Right renal pelvis (tissue), 4 donors: Measurements from ENCODE around the gene SLC25A17. TPM values are rescaled to one million over a fixed set of nuclear protein-coding genes. Genes with fewer than 3 reads are reported as not detected.
"Not testable (repeated sequence)": the region's sequence is repeated elsewhere in the genome, so short reads cannot be mapped to it uniquely, and the experiment has no call there.

Experiments used
- DNase-seq, 4 donors: peaks; one replicate each; pipeline ENCODE4 v3.0.0-alpha.2; 2013; ENCODE audit warnings: low read depth in 4 of 4, low spot score in 3 of 4, missing footprints in 1 of 4
- polyA plus RNA-seq, 4 donors: library from polyadenylated mRNA; unstranded; fragments of 120-200 nt; gene quantifications; one replicate each; pipeline ENCODE4 v1.2.1, GENCODE V29; 2013; ENCODE audit not compliant: insufficient read length in 4 of 4

The SLC25A17 gene
- polyA plus RNA-seq, 4 donors: 39.3 to 45.9 (median 41.3) TPM

DNA sequence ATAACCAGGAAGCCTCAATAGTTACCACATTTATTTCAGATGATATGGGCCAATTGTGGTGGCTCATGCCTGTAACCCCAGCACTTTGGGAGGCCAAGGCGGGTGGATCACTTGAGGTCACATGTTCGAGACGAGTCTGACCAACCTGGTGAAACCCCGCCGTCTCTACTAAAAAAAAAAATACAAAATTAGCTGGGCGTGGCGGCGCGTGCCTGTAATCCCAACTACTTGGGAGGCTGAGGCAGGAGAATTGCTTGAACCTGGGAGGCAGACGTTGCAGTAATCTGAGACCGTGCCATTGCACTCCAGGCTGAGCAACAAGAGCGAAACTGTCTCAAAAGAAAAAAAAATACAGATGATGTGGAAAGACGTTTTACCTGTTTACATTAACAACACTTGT, 60.3 kb downstream of the SLC25A17 start:
- not testable (repeated sequence) for DNase-seq

DNA sequence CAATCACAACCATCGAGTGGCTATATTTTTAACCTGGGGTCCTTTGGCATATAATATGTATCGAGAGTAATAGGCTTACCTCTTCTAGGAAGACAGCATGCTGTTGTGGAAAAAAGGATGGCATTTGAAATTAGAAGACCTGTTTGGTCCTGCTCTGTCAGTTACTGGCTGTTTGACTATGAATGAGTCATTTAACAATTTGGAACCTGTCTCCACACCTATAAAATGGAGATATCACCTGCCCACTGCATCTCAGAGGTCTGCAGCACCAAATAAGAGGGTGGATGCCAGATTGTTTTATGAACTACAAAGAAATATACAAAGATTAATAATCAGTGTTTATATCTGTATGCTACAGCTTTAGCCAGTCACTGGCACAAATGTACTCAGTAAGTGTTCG, 60.8 kb downstream of the SLC25A17 start:
- DNase-seq: no peak

DNA sequence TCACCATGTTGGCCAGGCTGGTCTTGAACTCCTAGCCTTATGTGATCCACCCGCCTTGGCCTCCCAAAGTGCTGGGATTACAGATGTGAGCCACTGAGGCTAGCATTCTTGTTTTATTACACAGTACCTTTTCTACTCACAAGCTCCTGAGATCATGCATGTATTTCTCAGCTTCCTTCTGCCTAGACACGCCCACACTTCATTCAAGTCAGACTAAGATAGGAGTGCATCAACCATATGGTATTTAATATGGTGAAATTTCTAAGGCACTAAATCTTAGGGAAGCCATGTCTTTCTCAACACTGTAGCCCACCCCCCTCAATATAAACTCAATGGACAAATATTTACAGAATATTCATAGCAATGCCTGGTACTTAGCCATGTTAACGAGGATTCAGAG, 62.1 kb downstream of the SLC25A17 start:
- DNase-seq: no peak

DNA sequence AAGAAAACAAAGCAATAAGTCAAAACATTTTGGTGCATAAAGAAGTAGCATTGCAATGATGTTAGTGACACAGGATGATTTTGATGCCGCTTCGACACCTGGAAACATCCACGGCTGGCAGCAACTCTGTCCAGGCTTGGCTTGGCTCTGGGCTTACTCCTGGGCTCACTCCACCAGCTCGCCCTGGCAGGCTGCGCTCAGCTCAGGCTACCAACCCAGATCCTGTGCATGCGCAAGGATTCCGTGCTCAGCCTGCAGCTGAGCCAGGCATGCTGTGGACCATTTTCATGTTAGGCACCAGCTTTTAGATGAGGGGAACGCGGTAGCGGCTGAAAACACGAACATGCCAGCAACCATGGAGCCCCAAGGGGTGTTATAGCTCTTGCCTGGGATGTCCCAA, 66.0 kb downstream of the SLC25A17 start:
- DNase-seq: no peak

DNA sequence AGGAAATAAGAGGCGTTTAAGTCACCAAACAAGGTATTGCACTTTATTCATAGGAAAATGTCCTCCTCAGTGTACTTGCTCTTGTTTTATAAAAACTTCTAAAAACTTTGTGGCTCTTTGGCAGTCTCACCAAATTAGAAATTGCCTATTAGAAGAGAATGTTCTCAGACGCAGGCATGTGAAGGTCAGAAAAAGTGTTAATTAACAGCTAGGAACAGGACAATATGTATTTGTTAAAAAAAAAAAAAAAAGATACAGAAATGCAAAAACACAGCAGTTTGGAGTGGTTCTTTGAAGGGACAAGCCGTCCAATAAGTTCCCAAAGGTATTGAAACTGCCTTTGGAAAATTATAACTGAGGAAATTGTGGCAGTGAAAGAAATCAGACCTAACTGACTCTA, 67.9 kb downstream of the SLC25A17 start:
- no peak for DNase-seq

DNA sequence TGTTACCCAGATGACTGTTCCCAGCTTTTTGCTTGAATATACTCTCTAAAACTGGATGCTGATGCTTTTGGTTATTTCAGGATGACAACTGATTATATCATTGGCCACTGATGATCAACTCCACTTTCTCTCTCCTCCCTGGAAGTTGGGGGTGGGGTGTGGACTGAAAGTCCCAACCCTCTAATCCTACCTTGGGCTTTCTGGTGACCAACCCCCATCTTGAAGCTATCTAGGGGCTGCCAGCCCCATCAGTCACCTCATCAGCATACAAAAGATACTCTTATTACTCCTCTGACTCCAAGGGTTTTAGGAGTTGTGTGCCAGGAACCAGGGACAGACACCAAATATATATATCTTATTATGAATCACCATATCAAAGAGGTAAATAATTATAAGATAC, 69.3 kb downstream of the SLC25A17 start:
- no peak for DNase-seq

DNA sequence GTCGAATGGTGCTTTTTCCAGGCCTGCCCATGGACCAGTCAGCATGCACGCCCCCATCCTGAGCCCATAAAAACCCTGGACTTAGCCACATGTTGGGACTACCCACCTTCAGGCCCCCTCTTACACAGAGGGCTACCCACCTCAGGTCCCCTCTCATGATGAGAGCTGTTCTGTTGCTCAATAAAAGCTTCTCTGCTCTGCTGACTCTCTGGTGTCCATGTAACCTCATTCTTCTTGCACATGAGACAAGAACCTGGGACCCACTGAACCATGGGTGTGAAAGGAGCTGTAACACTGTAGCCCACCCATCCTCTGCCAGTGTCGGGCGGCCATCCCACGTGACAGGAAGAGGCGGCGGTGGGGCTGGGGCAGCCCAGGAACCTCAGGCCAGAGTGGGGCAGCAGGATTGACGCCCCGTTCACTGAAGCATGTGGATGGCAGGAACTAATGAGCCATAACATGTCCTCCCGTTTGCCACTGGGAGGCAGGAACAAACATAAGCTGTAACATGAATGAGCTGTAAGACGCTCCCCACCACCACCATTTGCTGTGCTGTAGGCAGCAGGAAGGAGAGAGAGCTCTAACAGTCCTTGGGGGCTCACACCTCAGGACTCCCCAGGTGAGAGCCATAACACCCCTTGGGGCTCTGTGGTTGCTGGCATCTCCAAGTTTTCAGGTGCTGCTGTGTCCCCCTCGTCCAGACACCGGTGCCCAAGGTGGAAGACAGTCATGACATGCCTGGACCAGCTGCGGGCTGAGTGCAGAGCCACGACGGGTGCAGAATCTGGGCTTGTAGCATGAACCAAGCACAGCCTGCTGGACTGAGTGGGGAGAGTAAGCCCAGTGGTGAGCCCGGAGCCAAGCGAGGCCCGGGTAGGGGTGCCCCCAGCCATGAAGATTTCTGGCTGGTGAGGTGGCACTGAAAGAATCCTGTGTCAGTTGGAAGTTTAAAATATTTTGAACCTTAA, 70.5 kb downstream of the SLC25A17 start:
- no peak for DNase-seq

DNA sequence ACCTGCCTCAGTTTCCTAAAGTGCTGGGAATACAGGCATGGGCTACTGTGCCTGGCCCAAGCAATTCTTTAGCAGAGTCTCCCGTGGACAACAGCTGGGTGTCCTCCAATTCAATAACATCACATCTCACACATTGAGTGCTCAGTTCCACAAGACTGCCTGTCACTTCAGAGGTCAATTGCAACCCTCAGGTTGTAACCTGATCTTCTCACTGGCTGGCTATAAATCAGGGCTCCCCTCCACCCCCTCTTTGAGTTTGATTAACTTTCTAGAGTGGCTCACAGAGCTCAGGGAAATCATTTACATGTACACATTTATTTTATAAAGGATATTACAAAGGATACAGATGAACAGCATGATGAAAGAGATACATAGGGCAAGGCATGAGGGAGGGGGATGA, 71.8 kb downstream of the SLC25A17 start:
- DNase-seq: peak in 1 of 4 donors; percentile 52

DNA sequence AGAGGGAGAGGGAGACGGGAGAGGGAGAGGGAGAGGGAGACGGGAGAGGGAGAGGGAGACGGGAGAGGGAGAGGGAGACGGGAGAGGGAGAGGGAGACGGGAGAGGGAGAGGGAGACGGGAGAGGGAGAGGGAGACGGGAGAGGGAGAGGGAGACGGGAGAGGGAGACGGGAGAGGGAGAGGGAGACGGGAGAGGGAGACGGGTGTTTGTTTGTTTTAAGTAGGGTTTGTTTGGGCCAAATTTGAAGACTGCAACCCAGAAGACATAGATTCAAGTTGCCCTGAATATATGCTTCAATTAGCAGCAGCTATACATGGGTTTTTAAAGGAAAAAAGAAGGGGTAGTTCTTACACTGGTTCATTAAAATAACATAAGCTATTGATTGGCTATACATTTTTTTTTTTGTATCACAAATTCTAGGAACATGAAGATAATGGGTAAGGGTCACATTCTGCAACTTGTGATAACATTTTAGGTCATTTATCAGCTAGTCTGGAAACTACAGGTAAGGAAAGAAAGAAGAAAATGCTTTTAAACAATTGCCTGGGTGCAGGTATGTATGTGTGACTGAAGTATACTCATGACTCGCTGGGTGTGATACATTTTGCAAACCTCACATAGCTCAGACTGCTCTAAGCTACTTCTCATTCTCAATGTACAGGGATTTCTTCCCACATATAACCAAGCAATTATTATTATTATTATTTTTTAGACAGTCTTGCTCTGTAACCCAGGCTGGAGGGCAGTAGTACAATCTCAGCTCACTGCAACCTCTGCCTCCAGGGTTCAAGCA, 72.5 kb downstream of the SLC25A17 start:
- no peak for DNase-seq

DNA sequence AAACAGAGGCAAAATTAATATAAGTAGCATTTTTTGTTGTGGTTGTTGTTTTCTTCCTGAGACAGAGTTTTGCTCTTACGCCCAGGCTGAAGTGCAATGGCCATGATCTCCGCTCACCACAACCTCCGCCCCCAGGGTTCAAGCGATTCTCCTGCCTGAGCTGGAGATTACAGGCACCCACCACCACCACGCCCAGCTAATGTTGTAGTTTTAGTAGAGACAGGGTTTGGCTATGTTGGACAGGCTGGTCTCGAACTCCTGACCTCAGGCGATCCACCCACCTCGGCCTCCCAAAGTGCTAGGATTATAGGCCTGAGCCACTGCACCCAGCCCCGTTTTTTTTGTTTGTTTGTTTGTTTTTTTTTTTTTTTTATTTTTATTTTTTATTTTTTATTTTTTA, 75.4 kb downstream of the SLC25A17 start:
- DNase-seq: no peak

DNA sequence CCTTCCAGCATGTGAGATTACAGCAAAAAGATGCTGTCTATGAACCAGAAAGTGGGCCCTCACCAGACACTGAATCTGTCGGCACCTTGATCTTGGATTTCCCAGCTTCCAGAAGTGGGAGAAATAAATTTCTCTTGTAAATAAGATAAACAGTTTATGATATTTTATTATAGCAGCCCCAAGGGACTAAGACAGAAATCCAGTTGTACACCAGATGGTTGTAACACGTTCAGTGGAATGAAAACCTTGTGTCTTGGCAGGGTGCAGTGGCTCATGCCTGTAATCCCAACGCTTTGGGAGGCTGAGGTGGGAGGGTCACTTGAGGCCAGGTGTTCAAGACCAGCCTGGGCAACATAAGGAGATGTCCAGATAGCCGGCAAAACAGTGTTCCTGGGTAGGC, 78.0 kb downstream of the SLC25A17 start:
- no peak for DNase-seq

DNA sequence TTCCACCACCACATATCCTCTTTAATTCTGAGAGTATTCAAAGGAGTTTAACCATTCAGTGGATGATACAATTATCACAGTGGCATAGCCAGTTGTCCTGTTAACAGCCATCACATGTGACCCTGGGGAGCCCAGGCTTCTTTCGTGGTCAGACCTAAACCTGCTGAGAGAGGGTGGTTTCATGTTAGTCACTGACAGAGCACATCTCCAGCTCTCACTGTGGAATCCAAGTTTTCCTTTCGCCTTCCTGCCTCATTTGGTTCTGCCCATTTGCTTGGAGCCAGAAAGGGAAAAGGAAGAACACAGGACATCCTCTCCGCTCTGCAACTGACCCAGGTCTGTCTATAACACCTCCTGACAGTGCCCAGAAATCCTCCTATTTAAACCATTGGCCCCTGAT, 79.4 kb downstream of the SLC25A17 start:
- no peak for DNase-seq

DNA sequence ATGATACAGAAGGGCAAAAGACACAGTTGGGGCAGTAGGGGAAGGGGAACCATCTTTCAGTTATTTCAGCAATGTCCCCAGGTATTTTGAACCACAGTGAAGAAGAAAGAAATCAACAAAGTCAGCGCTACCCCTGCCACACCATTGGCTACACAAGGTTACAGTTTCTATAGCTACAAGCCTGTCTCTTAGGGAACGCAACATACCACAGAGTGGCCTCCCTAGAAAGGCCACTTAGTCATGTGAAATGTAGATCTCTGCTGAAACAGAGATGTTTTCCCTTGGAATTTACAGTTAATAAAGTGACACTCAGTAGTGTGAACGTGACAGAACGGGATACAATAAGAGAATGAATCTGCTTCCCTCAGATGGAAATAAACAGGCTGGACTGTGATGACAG, 85.2 kb downstream of the SLC25A17 start:
- no peak for DNase-seq

DNA sequence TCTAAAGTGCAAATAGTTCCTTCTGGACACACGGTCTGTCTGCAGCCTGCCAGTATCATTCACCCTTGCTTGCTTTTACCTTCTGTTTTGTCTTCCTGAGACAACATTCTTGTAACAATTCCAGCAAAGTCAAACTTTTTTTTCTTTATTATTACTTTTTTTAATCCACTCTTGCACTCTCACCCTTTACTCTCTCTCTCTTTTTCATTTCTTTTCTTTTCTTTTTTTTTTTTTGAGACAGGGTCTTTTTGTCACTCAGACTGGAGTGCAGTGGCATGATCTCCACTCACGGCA, 86.2 kb downstream of the SLC25A17 start:
- no peak for DNase-seq

DNA sequence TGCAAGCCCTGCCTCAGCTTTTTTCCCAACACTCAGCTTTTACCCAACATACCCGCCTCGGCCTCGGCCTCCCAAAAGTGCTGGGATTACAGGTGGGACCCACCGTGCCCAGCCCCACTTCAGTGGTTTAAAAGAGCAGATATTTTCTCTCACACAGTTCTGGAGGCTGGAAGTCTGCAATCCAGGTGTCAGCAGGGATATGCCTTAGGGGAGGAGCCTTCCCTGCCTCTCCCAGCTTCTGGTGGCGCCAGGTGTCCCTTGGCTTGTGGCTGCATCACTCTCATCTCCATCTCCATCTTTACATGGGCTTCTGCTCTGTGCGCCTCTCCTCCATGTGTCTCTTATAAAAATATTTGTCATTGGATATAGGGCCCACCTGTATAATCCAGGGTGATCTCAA, 89.9 kb downstream of the SLC25A17 start:
- no peak for DNase-seq

DNA sequence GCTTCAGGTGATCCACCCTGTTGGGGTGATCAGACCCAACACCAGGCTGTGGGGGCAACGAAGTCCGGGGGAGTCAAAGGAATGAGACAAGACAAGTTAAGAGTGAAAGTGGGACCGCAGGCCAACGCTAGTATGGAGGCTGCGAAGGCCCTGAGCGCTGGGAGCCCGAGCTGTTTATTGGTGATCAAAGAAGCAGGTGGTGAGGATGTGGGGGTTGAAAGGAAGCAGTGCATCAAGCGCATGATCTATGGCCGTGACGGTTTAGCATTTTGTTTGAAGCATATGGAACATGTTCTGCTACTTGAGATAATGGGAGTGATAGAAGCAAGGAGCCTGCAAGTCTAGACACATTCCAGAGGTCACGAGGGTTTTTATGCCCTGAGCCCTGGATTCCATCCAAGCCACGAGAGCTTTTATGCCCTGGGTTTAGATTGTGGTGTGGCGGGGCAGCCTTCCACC, 90.4 kb downstream of the SLC25A17 start:
- DNase-seq: no peak

DNA sequence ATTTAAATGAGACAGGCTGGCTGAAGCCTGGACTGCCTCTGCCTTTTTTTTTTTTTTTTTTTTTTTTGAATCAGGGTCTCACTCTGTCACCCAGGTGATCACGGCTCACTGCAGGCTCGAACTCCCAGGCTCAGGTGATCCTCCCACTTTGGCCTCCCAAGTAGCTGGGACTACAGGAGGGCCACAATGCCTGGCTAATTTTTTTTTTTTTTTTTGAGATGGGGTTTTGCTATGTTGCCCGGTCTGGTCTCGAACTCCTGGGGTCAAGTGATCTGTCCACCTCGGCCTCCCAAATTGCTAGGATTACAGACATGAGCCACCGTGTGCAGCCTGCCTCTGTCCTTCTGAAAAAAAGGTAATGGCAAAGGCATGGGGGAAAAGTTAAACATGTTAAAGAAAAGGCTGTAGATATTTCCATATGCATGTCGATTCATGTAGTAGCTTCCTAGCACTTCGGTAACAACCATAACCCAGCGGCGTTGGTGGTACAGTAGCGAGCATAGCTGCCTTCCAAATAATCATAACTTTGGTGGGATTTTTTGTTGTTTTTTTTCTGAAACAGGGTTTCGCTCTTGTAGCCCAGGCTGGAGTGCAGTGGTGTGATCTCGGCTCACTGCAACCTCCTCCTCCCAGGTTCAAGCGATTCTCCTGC, 91.1 kb downstream of the SLC25A17 start:
- no peak for DNase-seq

DNA sequence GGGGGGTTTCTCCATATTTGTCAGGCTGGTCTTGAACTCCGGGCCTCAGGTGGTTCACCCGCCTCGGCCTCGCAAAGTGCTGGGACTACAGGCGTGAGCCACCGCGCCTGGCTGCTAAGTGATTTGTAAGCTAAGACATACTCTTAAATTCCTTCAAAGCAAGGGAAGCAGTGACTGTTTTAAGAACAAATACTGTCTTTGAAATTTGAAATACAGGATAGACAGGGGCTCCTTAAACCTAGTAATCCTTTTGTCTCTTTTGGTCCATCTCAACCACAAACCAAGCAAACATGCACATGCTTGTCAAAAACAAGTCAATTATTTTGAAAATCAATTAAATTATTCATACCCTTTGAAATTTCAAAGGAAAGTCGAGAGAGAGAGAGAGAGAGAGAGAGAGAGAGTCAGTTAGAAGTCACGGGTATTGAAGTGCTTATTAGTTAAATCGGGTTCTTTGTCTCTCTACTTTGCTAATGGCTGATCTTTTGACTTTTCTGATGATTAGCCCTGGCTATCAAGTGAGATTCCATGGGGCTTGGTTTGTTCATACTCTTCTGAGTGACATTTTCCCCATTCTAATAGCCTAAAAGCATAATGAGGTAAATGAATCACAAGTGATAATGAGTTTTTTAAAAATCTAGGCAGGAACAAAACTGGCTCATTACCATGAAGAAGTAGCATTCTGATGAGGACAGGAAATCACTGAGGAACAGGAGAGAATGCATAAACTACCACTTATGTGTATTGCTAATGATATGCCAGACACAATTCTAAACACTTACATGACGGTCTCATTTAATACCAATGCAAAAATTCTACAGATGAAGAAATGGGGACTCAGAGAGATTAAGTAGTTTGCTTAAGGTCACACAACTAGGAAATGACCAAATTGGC, 91.8 kb downstream of the SLC25A17 start:
- DNase-seq: no peak

DNA sequence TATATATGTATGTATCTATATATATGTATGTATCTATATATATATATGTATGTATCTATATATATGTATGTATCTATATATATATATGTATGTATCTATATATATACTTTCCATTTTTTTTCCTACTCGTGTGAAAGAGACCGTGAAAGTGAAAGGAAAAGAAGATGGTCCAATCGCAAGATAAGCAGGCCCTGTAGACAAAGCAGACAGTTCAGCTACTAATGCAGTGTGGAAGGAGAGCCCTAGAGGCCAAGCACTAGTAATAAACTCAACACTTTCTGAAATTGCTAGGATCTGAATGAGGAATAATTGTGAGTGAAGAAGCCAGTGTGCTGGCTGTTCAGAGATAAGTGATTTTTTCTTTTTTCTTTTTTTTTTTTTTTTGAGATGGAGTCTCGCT, 92.6 kb downstream of the SLC25A17 start:
- no peak for DNase-seq

DNA sequence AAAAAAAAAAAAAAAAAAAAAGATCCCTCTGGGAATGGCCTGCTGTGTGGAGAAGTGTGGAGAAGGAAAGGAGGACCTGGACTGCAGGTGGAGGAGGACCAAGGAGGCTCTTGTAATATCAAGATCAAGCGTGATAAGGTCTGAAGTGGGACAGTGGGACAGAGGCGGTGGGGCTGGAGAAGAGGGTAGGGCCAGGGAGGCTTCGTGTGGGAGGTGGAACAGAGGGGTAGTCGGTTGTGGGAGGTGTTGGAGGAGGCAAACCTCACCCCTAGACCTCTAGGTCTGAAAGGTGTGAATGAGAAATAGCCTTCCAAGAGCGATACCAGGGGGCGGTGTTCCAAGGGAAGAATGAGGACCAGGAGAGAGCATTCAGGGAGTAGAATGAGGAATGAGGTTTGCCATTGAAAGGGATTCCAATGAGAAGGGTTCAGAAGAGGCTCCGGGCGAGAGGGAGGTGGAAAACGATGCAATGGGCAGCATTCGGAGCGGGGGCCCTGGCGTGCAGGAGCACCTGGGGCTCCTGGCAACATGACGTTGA, 95.7 kb downstream of the SLC25A17 start:
- no peak for DNase-seq
